ENCODE measurements around the gene ACVR1B.

DNA sequence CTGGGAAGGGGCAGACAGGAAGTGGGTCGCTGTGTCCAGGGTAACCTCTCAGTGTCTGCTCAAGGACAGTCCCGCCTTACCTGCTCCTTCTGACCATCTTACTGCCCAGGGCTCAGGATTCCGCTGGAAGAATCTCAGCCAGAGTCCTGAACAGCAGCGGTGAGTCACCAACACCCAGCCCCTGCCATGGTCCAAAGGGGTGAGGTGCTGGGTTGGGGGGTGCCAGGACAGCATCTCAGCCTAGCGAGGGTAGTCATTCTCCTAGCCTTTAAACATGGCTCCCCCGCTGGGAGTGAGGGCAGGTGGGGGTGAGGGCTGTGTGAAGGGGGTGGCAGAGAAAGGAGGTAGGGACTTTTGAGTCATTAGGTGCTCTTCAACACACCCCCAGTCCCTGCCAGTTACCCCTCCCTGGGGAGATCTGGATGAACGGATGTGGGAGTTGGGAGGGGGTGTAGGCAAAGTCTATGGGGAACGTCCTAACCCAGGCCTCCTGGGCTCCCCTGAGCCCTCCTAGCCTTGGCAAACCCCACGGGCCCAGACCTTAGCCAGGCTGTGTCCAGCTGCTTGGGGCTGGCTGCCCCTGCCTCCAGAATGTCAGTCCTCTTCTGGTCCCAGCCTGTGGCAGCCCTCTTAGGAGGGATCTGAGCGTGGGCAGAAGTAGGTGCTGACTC is 57.7 kb downstream of the ACVR1B start:
- no peak for TF ChIP-seq POLR2A (IDR thresholded peaks at IDR 0.05)
- TF ChIP-seq, protein P1, sequence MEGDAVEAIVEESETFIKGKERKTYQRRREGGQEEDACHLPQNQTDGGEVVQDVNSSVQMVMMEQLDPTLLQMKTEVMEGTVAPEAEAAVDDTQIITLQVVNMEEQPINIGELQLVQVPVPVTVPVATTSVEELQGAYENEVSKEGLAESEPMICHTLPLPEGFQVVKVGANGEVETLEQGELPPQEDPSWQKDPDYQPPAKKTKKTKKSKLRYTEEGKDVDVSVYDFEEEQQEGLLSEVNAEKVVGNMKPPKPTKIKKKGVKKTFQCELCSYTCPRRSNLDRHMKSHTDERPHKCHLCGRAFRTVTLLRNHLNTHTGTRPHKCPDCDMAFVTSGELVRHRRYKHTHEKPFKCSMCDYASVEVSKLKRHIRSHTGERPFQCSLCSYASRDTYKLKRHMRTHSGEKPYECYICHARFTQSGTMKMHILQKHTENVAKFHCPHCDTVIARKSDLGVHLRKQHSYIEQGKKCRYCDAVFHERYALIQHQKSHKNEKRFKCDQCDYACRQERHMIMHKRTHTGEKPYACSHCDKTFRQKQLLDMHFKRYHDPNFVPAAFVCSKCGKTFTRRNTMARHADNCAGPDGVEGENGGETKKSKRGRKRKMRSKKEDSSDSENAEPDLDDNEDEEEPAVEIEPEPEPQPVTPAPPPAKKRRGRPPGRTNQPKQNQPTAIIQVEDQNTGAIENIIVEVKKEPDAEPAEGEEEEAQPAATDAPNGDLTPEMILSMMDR (IDR thresholded peaks at IDR 0.05), result no peak
